NK-92 treated with Interleukin-12 subunit alpha and Interleukin-12 subunit beta, amount 100 ng/mL, for 24 hours (cell line): Measurements from ENCODE around the gene PSMD14.

Source experiments
- DNase-seq: peaks from one replicate; lab custom pipeline; 2025; lab: John Stamatoyannopoulos, UW

The PSMD14 gene

DNA sequence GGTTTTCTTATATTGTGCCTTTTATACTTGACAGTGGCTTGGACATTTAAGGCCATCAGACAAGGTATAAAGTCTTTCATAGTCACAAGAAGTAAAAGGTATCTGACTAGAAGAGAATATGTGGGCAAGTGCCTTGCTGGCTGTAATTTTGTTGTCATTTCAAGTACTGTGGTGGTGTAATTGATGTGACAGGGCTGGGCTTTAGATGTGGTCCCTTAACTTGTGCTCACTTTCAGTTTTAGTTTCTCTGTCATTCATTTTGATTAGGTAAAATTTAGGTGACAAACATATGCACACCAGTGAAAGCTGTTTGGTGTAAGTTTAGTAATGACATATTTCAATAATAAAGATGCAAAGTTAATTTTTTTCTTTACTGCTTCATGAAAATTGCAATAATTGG, 76.6 kb downstream of the PSMD14 start:
- no peak for DNase-seq

DNA sequence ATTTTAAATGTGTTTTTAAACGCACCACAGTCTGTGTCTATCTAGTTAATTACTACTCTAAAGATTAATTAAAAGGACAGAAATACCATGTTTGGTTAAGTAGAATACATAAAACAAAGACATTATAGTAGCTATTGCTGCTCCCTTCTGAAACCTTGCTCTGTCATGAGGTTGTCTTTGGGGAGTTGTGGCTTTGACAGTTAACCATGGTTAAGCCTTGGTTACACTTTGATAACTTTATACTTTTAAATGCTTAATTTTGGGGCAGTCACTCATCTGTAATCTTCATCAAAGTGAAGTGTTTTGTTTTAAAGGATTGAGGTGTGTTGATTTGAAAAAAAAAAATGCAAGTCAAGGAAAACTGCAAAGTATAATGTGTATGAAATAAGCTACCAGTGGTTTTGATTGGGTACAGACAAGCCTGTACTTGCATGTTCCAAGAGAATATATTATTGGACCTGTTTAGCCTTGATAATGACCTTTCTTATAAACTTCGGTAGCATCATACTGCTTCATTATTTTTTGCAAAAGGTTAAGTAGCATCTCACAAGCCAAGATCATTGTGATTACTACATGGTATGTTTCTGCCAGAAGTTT, 78.1 kb downstream of the PSMD14 start:
- DNase-seq: no peak

DNA sequence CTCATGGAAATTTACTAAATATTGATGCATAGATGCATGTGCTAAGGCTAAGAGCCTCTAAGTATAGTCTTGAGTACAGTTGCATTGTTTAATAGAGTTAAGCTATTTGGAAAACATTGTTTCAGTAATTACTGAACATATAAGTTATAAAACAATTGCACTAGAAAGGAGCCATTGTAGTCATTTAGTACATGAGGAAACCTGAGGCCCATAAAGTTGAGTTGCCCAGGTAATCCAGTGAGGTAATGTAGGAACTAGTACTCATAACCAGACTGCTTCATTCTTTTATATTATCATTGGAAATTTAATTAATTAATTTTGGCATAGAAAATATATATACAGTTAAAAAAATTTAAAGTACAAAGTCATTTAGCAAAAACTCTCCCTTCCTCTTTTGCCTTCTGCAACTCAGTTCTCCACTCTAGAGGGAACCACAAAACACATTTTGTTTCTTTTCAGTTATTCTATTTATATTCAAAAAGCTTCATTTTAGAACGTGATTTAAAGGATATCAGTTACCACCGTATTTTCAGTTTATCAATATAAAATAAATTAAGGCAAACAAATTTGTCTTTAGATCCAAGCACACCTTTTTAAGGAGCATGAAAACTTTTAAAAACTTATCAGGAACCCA, 80.0 kb downstream of the PSMD14 start:
- DNase-seq: no peak

DNA sequence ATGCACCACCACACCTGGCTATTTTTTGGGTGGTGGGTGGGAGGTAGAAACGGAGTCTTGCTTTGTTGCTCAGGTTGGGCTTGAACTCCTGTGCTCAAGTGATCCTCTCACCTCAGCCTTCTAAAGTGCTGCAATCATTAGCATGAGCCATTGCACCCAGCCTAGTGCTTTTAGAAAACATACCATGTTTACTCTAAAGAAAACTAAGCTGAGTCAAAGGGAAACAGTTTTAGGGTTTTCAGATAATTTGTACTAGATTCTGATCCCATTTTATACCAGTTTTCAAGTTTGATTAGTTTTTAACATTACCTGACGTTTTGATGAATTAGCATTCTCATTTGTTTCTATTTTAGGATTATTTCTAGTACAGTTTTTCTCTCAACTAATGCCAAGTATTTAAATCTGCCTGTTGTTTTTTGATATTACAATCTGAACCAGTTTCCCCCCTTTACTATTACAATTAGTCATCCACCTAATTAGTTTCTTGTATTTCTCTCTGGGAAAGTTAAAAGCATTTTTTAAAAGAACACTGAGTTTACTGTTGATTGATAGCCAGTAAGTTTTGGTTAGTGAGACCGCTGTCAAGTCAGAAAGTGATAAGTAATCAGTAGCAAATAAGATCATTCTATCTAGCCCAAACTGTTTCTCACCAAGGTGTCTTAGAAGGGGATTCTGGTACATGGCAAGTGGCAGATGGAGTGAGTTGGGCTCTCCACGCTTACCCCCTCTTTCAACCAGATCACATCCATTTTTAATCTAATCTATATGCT, 83.7 kb downstream of the PSMD14 start:
- no peak for DNase-seq

DNA sequence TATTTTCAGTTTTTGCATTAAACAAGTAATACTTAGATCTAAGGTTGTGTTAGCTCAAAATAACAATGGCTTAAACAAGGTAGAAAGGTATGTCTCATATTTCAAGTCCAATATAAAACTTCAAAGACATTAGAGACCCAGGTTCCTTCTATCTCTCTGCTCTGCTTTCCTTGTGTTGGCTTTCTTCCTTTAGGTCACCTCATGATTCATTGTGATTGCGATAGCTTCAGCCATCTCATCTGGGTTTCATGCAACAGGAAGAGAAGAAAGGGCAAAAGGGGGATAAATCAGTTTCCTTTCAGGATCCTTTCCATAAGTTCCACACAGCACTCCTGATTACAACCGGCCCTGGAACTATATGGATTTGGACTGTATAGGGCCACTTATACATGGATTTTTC, 91.9 kb downstream of the PSMD14 start:
- no peak for DNase-seq

DNA sequence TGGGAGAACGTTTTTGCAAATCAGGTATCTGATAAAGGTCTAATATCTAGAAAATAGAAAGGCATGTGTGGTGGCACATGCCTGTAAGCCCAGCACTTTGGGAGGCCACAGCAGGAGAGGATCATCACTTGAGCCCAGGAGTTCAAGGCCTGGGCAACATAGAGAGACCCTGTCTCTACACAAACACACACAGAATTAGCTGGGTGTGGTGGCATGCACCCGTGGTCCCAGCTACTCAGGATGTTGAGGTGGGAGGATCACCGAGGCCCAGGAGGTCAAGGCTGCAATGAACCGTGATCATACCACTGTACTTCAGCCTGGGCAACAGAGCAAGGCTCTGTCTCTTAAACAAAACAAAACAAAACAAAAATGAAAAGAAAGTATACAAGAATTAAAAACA, 94.1 kb downstream of the PSMD14 start:
- DNase-seq: no peak

DNA sequence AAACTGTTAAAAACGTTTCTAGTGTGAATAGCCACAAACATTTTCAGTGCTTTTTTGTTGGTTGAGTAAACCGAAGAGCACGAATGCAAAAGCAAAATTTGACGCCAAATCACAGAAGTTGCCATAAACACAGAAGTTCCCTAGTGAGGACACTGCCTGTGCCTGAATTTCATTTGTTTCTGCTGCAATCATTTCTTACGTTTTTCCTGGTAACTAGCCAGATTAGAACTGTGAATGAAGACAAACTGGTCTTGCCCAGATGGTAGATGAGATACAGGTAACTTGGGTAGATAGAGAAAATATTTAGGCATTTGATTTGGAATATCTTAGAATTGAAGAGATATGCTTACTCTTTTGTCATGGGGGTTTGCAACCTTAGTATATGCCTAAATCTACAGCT, 98.1 kb downstream of the PSMD14 start:
- no peak for DNase-seq

DNA sequence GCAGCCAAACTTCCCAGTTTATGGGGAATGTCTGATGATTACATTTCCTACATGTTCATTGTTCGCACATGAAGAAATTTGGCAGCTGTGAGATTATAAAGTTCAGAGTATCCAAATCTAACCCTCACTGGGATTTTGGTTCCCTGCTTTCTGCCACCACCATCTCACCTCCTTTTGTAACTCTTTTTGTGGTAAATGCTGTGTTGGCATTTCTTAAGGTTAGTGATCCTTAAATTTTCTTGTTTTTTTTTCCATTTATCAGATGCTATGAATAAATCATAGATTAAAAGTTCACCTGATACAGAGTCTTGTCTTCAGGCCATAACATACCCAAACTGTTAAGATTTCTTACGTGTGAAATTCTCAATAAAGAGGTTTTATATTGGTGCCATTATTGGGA, 99.4 kb downstream of the PSMD14 start:
- DNase-seq: no peak

DNA sequence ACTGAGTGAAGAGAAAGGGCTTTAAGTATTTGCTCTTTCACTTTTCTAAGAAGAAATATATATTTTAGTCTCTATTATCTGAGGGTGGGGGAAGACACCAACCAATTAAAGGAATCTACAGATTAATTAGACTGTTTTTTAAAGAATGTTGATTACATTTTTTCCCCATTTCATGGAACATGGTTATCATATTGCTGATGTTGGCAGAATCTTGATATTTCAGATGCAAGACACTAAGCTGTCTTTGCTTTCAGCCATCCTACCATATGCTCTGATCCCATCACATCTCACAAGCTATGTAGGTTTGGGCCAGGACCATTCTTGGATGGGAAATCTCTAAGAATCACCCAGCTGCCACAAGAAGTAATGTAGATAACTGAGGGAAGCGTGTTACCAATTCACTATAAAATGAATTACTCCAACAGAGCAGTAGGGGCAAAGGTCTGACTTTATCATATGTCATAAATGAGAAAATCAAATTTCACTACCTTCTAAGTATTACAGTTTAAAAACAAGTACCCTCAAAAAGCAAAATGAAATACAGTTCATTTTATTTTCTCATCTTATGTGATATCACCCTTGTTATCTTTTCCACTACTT, 101.2 kb downstream of the PSMD14 start:
- no peak for DNase-seq

DNA sequence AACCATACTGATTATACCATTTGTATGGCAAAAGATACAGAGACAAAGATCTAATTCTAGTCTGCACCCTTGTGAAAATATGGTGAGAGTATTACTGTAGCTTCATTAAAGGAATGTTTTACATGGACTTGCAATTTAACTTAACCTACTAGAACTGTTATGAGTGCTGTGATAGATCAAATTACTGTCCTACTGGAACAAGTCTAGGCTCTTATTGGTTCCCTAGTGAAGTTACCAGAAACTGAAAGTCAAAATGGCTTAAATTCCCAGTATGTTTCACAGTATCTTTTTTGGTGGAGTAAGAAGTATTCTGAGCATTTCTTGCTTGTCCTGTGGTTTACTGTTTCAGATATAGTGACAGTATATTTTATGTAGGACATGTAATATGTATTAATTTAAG, 104.1 kb downstream of the PSMD14 start:
- no peak for DNase-seq

DNA sequence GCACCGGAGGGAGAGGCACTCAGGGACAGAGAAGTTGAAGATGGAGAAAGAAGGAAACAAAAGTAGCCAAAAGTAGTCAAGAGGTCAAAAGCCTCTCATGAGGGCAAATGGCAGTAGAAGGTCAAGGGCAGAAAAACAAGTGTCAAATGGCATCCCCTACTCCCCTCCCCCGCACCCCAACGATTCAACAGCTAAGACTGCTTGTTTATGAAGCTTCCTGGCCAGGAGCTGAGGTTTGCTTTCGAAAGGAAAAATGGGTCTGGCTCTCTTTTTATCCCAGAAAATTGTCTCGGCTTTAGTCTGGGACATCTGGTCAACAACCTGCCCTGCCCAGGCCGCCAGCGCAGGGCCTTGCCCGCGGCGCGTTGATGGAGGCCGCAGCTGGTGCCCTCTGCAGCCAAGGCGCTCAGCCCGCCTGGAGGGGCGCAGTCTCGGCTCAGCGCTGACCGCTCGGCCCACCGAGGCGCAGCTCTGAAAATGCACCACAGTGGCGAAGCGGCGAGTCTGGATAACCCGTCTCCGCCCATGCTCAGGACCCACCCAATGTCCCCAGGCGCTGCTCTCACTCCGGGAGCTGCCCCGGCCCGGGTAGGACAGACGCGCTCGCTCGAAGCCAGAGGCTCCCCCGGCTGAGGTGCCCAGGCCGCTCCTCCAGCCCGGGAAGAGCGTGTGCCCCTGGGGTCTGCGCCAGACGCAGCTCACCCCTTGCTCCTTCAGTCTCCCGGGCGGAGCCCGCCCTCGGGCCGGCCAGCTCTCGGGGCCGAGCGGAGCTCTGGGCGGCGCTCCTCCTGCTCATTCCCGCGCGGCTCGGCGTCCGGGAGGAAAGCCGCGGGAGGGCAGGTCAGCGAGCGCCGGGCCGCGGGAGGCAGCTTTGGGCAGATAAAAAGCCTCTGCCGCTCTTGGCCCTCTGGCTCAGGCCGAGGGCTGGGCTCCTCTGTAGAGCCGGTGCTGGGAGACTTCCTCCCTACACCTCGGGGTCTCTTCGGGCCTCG, 106.1 kb downstream of the PSMD14 start:
- DNase-seq: no peak

DNA sequence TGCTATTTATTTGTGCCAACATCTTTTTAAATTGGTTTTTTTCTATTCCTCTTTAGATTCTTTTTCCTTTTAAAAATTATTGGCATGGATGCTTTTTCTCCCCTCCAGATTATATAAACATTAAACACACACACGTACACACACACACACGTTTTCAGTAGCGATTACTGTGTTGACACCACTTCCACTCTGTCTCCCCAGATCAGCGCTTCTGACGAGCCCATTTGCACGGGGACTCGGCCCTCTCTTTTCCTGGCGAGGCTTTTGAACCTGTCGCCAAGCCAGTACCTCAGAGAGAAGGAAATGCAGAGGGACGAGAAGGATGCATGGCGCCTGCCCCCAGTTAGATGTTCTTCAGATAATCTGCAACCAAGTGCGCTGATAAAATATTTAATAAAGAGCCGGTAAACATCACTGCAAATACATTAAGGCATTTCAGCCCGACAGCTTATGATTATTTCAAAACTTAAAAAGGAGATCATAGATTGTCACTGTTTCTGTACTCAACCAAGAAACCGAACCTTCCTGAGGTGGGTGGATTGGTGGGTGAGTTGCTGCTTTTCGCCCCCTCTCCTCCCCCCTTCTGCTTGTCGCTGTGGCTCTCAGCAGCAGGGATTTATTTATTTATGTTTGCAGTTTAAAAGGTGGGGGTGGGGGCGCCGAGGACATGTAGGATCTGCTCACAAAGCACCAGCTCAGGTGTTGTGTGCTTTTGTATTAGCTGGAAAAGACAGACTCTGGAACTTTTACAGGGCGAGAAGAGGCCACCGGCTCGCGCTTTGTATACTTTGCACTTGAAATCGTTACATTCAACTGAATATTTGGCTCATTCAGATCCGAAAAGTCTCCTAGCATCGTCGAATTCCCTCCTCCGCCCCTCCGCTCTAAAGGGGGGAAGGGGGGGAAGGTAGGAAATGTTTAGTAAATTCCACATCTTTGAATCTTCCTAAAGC, 107.1 kb downstream of the PSMD14 start:
- no peak for DNase-seq

DNA sequence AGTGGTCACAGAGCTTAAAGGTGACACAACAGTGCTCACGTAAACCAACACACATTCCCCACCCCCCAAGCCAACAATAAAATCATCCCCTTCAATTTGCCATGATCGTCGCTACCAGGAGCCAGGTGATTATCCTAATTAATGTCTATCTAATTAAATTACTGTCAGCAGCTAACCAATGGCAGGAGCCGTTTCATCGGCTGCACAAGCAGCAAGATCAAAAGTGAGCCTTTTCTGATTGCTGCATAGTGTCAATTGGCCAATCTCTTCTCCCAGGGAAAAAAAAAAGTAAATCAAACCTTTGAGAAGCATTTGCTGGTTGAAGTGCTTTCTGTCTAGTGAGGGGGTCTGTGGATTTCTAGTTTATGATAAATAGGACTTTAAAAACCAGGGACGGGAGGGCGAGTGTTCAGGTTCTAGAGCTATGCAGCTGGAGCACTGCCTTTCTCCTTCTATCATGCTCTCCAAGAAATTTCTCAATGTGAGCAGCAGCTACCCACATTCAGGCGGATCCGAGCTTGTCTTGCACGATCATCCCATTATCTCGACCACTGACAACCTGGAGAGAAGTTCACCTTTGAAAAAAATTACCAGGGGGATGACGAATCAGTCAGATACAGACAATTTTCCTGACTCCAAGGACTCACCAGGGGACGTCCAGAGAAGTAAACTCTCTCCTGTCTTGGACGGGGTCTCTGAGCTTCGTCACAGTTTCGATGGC, 107.9 kb downstream of the PSMD14 start, which contains the start of gene TBR1:
Gene TBR1, plus strand, starts transcription at position 311 of the 721 bp plus-strand sequence. Its CDS starts 114 bp downstream, at position 425.
- DNase-seq: no peak

DNA sequence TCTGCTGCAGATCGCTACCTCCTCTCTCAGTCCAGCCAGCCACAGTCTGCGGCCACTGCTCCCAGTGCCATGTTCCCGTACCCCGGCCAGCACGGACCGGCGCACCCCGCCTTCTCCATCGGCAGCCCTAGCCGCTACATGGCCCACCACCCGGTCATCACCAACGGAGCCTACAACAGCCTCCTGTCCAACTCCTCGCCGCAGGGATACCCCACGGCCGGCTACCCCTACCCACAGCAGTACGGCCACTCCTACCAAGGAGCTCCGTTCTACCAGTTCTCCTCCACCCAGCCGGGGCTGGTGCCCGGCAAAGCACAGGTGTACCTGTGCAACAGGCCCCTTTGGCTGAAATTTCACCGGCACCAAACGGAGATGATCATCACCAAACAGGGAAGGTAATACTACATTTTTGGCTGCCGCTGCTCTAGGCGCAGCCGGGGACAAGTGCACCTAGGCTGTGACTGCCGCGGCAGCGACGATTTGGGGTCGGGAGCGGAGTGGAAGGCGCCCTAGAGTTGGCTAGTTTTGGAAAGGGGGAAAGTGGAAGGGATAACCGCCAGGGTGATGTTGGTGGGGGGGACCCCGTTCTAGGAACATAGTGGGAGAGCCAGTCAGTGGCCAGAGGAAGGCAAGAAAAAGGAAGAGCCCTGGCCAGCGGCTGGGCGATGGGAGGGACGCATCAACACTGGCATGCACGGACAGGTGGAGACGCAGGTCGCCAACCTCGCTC, 108.6 kb downstream of the PSMD14 start:
- no peak for DNase-seq

DNA sequence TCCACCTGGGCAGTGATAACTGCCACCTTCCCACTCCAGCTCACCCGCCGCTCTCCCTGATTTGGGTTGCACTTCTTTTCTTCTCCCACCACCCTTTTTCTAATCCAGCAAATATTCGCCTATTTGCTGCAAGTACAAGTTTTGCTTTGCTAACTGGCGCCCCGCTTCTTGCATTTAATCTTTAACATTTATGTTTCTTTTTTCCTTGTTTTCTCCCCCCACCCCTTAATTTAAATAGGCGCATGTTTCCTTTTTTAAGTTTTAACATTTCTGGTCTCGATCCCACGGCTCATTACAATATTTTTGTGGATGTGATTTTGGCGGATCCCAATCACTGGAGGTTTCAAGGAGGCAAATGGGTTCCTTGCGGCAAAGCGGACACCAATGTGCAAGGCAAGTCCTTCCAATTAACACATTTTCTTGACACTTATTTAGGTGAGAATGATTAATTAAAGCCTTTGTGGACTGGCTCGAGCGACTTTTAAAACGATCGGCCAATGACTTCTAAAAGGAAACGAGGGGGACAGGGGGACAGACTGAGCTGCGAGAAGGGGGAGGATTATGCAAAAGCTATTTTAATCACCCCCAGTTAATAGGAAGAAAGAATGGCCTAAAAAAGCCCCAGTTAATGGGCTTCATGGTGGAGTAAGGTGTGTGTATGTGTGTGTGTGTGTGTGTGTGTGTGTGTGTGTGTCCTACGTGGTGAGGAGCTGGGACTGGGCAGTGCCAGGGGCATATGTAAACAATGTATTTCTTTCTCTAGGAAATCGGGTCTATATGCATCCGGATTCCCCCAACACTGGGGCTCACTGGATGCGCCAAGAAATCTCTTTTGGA, 109.4 kb downstream of the PSMD14 start:
- no peak for DNase-seq

DNA sequence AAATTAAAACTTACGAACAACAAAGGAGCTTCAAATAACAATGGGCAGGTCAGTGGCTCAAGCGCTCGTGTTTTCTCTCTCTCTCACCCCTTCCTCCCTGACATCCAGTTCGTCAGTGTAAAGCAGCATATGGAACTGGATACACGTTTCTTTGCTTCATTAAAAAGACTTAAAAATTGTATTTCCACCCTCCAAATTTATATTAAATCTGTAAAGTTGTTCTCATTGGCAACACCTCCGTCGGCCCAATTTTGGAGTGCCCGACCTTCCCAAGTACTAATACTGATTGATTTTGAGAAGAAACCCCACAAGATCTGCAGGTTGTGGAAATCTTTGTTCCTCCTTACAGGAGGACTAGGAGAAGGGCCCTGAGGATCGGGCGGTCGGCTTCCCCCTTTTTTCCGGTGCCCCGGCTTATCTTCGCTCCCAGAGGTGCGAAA, 110.1 kb downstream of the PSMD14 start:
- no peak for DNase-seq

DNA sequence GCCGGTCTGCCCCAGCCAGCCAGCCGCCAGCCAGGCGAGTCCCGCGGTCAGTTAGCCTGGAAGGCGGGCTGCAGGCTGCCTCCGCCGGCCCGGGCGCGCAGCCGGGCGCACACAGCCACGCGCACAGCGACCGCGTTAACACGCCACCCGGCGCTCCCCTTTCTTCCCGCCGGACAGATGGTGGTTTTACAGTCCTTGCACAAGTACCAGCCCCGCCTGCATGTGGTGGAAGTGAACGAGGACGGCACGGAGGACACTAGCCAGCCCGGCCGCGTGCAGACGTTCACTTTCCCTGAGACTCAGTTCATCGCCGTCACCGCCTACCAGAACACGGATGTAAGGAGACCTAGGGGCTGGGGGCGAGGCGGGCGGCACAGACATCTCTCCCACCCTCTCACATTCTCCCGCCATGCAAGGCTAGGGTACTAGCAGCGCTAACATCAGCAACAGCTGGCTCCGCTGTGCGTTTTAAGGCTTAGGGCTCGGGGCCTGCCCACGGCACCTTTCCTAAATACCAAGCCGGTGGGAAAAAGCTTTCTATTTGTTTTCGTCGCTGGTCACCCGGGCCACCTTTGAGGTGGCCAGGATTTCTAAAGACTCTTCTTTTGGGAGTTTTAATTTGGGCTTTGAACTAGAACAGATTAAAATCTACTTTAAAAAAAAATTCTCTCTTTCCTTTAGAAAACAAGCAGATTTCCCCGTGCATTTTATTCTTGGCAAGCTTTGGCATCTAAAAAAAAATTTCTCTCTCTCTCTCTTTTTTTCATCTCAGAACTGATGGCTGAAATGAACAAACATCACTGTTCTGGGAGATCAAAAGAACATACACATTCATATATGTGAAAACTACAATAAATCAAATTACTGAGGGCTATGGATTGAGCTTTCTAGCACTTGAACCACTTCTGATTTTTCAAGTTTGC, 110.8 kb downstream of the PSMD14 start:
- DNase-seq: no peak
